ENCODE measurements around the gene MAN1C1. TPM values are rescaled to one million over a fixed set of nuclear protein-coding genes. Genes with fewer than 3 reads are reported as not detected.

The MAN1C1 gene
- total and polyA plus RNA-seq, 7 donors: 0.69 to 32.1 (median 12.8) TPM

DNA sequence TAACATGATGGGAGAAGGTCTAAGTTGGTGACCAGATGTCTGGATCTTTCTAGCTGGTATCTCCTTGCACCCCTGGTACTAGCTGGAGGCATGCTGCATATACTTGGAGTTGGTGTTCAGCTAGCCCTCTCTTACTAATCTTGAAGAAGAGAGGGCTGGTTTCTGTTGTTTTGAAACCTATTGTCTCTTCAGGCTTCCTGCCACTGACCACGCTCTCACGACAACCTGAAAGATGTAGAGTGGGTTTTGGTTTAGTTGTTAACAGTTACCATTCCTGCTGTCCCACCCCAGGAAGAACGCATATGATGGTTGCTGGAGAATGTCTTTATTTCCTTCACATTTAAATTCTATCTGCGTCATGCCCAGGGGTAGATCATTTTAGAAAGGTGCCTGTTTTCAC, 3.6 kb downstream of the MAN1C1 start:
- H3K4me1 ChIP-seq: peaks cover 0 to 68% (median 57%) of the 10 kb centered on the region in 4 donors
- WGBS, 2 donors: 59 to 71% methylated on average over 4 of the region's 4 CpGs
- H3K27ac ChIP-seq: peak overlapping the region in 3 of 4 donors; percentile 28 to 88 (median 79)
- intact Hi-C loops (cut with DNase I): loop anchor here (5.0 kb wide), 1 partner anchor 37 kb away; no protein-coding TSS in a partner anchor
- TF ChIP-seq POLR2AphosphoS5 (IDR thresholded peaks at IDR 0.05) (no peak), POLR2A (IDR thresholded peaks at IDR 0.05) (no peak), EP300 (IDR thresholded peaks at IDR 0.05) (no peak)
- TF ChIP-seq, protein P1, sequence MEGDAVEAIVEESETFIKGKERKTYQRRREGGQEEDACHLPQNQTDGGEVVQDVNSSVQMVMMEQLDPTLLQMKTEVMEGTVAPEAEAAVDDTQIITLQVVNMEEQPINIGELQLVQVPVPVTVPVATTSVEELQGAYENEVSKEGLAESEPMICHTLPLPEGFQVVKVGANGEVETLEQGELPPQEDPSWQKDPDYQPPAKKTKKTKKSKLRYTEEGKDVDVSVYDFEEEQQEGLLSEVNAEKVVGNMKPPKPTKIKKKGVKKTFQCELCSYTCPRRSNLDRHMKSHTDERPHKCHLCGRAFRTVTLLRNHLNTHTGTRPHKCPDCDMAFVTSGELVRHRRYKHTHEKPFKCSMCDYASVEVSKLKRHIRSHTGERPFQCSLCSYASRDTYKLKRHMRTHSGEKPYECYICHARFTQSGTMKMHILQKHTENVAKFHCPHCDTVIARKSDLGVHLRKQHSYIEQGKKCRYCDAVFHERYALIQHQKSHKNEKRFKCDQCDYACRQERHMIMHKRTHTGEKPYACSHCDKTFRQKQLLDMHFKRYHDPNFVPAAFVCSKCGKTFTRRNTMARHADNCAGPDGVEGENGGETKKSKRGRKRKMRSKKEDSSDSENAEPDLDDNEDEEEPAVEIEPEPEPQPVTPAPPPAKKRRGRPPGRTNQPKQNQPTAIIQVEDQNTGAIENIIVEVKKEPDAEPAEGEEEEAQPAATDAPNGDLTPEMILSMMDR (IDR thresholded peaks at IDR 0.05): no peak
- no peaks in the 10 kb centered on the region for H3K27me3 ChIP-seq
- no peaks in the 10 kb centered on the region for H3K36me3 ChIP-seq
- DNase-seq: no peak
- H3K9me3 ChIP-seq: no peaks in the 10 kb centered on the region
- H3K4me3 ChIP-seq: peak overlapping the region in 1 of 4 donors; percentile 73

DNA sequence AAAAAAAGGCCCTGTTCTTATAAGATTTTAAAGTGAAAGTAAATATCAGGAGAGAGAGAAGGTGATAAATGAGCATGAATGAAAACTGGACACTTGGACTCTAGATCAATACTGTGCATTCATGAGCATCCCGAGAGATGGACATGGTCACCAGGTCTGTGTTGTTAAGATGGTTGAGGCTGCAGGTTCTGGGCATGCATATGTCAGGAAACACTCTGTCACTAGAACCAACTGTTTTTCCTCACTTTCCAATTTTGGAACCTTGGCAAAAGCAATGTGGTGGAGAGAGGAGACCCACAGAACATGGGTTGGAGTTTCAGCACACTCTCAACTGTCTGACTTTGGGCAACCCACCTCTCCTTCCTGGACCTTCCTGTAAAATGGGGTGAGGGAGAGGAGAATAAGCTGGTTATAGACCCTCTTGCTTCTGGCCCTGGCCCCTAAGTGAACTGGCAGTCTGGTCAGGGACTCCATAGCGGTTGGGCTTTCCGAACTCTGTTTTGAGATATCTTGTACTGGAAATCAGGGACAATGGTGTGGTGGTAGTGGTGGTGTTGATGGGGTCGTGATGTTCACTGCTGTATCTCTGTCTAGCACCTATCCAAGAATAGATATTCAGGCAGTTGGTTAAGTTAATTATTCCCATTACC, 4.2 kb downstream of the MAN1C1 start:
- no peak for DNase-seq
- Histone ChIP-seq H3K9me3 (peaks cover 0 to under 1% (median 0%) of the 10 kb centered on the region in 4 donors), H3K4me3 (peak overlapping the region in 1 of 4 donors; percentile 73), H3K36me3 (no peaks in the 10 kb centered on the region), H3K4me1 (peaks cover 0 to 62% (median 51%) of the 10 kb centered on the region in 4 donors), H3K27me3 (no peaks in the 10 kb centered on the region), H3K27ac (peak overlapping the region; percentile 18 to 88 (median 54))
- 82 to 88% methylated on average over 4 of the region's 4 CpGs for WGBS, 2 donors
- TF ChIP-seq, protein P1 (IDR thresholded peaks at IDR 0.05): no peak
- TF ChIP-seq POLR2AphosphoS5 (IDR thresholded peaks at IDR 0.05) (no peak), EP300 (IDR thresholded peaks at IDR 0.05) (no peak), POLR2A (IDR thresholded peaks at IDR 0.05) (no peak)
- intact Hi-C loops (cut with DNase I): loop anchor here (5.0 kb wide), 1 partner anchor 36 kb away; no protein-coding TSS in a partner anchor

DNA sequence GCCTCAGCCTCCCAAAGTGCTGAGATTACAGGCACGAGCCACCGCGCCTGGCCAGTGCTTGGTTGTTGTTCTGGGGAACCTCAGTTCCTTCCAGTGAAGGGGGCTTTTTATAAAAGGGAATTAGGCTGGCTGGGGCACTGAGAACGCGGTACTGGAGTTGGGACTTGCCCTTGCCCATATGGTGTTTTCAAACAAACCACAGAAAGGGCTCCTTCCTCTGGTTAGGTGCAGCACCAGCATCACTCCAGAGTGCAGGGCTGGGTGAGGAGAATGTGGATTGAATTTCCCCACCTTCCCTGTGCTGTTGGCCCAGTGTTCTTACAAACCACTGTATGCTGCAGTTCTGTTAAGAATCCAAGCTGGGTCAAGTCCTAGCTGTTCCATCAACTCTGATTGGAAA, 5.3 kb downstream of the MAN1C1 start:
- Histone ChIP-seq H3K27me3 (no peaks in the 10 kb centered on the region), H3K27ac (peak overlapping the region in 2 of 4 donors; percentile 29 to 88), H3K4me3 (no peak overlapping the region), H3K9me3 (peaks cover 0 to 3% (median 0%) of the 10 kb centered on the region in 4 donors), H3K36me3 (no peaks in the 10 kb centered on the region), H3K4me1 (peaks cover 0 to 57% (median 47%) of the 10 kb centered on the region in 4 donors)
- TF ChIP-seq POLR2AphosphoS5 (IDR thresholded peaks at IDR 0.05) (no peak), EP300 (IDR thresholded peaks at IDR 0.05) (no peak), POLR2A (IDR thresholded peaks at IDR 0.05) (no peak)
- TF ChIP-seq, protein P1 (IDR thresholded peaks at IDR 0.05): no peak
- 81 to 88% methylated on average over 5 of the region's 5 CpGs for WGBS, 2 donors
- intact Hi-C loops (cut with DNase I): loop anchor here (5.0 kb wide), 1 partner anchor 35 kb away; no protein-coding TSS in a partner anchor
- no peak for DNase-seq

DNA sequence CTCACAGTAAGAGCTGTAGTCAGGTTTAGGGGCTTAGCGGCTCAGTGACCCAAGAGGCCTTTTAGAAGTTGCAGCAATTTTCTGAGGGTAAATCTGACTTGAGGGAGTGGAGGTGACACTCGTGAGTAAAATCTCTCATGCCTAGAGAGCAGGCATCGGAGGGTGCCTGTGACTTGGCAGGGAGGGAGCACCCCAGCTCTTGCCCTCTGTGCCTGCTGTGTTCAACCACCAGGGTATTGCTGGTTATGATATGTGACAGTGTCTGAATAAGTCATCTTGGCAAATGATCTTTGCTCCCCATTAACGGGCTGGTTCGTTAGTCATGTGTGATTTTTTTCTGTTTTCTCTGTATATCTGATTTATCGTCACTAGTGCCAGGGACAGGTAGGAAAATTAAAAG, 5.9 kb downstream of the MAN1C1 start:
- WGBS, 2 donors: 85 to 87% methylated on average over 6 of the region's 6 CpGs

More for the DNA sequence above, 5.9 kb downstream of the MAN1C1 start:
- TF ChIP-seq, protein P1 (IDR thresholded peaks at IDR 0.05): peak in 1 of 4 experiments; percentile 24
- TF ChIP-seq POLR2AphosphoS5 (IDR thresholded peaks at IDR 0.05) (no peak), POLR2A (IDR thresholded peaks at IDR 0.05) (no peak), EP300 (IDR thresholded peaks at IDR 0.05) (no peak)
- Histone ChIP-seq H3K4me1 (peaks cover 0 to 57% (median 47%) of the 10 kb centered on the region in 4 donors), H3K36me3 (no peaks in the 10 kb centered on the region), H3K9me3 (peaks cover 0 to 3% (median 0%) of the 10 kb centered on the region in 4 donors), H3K27me3 (no peaks in the 10 kb centered on the region), H3K27ac (peak overlapping the region in 3 of 4 donors; percentile 3 to 88 (median 29)), H3K4me3 (no peak overlapping the region)
- intact Hi-C loops (cut with DNase I): loop anchor here (5.0 kb wide), 1 partner anchor 35 kb away; no protein-coding TSS in a partner anchor
- no peak for DNase-seq

Data from sigmoid colon (tissue), 7 donors.